Activated CD8-positive, alpha-beta T cell treated with anti-CD3 and anti-CD28 coated beads, Interleukin-2, amount 10 ng/mL, durations not matched to agents 7 days and 5 days (primary cell): Measurements from ENCODE around the gene SPATC1L. TPM values are rescaled to one million over a fixed set of nuclear protein-coding genes. Genes with fewer than 3 reads are reported as not detected.
"Not testable (repeated sequence)": the region's sequence is repeated elsewhere in the genome, so short reads cannot be mapped to it uniquely, and the experiment has no call there.

Source experiments
- ATAC-seq: fragments of 150-1000 bp; cut with Tn5 transposase; one replicate; pipeline ENCODE4 v1.10.0; 2021; ENCODE audit warnings: moderate library complexity
- CTCF ChIA-PET: fragments of 350-600 bp; sonication (Branson Sonifier 250); formaldehyde crosslinking; loops from one replicate; lab custom pipeline; 2021; ENCODE audit warnings: antibody characterized with exemption; lab: Charles Lee
- POLR2A ChIA-PET: fragments of 350-600 bp; sonication (Branson Sonifier 250); formaldehyde crosslinking; loops from one replicate; lab custom pipeline; 2021; ENCODE audit warnings: antibody characterized with exemption; lab: Charles Lee
- DNase-seq: peaks from one replicate; pipeline ENCODE4 v3.0.0-alpha.2; 2020
- H3K27ac Mint-ChIP-seq: one replicate; pipeline ENCODE4 v1.8.0; 2021; ENCODE audit warnings: mild to moderate bottlenecking, mixed read lengths
- H3K27me3 Mint-ChIP-seq: one replicate; pipeline ENCODE4 v1.8.0; 2021; ENCODE audit warnings: low read depth, mixed read lengths
- H3K36me3 Mint-ChIP-seq: one replicate; pipeline ENCODE4 v1.8.0; 2021; ENCODE audit warnings: low read depth, mixed read lengths
- H3K4me1 Mint-ChIP-seq: one replicate; pipeline ENCODE4 v1.8.0; 2021; ENCODE audit warnings: low read depth, mixed read lengths
- H3K4me3 Mint-ChIP-seq: one replicate; pipeline ENCODE4 v1.8.0; 2021; ENCODE audit warnings: mild to moderate bottlenecking, mixed read lengths
- H3K9me3 Mint-ChIP-seq: one replicate; pipeline ENCODE4 v1.8.0; 2022; ENCODE audit warnings: mixed read lengths; ENCODE audit not compliant: insufficient read depth
- total RNA-seq, 2 experiments: library from RNA; stranded (reverse); gene quantifications; one replicate each; pipeline ENCODE4 v1.2.3, GENCODE V29; 2021

Gene SPATC1L
- total RNA-seq, 2 experiments from 2014 or later, result 14.4 to 17.5 TPM

GRCh38 chr21:46205766-46206162 lies 21.5 kb upstream of the SPATC1L start:
- H3K36me3 Mint-ChIP-seq, result peaks cover 23% of the 10 kb centered on the region
- H3K4me1 Mint-ChIP-seq, result peaks cover 2% of the 10 kb centered on the region
- H3K27me3 Mint-ChIP-seq, result no peaks in the 10 kb centered on the region
- POLR2A ChIA-PET, result no interaction called here
- ATAC-seq (no peak), DNase-seq (no peak)
- H3K9me3 Mint-ChIP-seq, result no peaks in the 10 kb centered on the region
- CTCF ChIA-PET, result no interaction called here
- H3K27ac Mint-ChIP-seq, result no peak overlapping the region
- no peak overlapping the region for H3K4me3 Mint-ChIP-seq

GRCh38 chr21:46205166-46205565 lies 20.9 kb upstream of the SPATC1L start:
- ChIA-PET CTCF (no interaction called here), POLR2A (no interaction called here)
- ATAC-seq, result no peak
- H3K27ac Mint-ChIP-seq, result no peak overlapping the region
- H3K27me3 Mint-ChIP-seq, result no peaks in the 10 kb centered on the region
- H3K4me3 Mint-ChIP-seq, result no peak overlapping the region
- H3K4me1 Mint-ChIP-seq, result peaks cover 2% of the 10 kb centered on the region
- no peak for DNase-seq
- peaks cover 26% of the 10 kb centered on the region for H3K36me3 Mint-ChIP-seq
- no peaks in the 10 kb centered on the region for H3K9me3 Mint-ChIP-seq

DNA sequence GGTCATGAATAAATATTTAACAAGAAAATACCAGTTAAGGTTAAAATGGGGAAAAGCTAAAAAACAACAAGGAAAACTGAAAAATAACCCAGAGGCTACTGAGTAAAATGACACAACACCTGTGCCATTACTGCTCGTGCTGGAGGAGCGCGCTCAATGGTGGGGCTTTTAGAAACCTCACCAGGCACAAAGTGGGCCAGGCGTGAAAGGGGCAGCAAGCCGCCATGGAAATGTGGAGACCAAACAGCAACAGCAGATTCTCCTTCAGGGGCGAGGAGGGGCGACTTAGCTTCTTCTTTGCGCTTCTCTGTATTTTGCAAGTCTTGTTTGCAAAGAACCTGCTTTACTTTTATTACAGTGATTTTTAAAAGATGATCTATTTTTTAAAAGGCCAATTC lies 18.9 kb upstream of the SPATC1L start:
- Mint-ChIP-seq H3K27me3 (no peaks in the 10 kb centered on the region), H3K9me3 (no peaks in the 10 kb centered on the region), H3K4me3 (no peak overlapping the region), H3K36me3 (peaks cover 38% of the 10 kb centered on the region), H3K4me1 (peaks cover 2% of the 10 kb centered on the region), H3K27ac (no peak overlapping the region)
- DNase-seq, result no peak
- ATAC-seq, result no peak
- ChIA-PET POLR2A (no interaction called here), CTCF (no interaction called here)

GRCh38 chr21:46202592-46203202 lies 18.4 kb upstream of the SPATC1L start:
- peak; percentile 39 for ATAC-seq
- H3K4me1 Mint-ChIP-seq, result peaks cover 2% of the 10 kb centered on the region
- H3K27me3 Mint-ChIP-seq, result no peaks in the 10 kb centered on the region
- H3K27ac Mint-ChIP-seq, result no peak overlapping the region
- H3K9me3 Mint-ChIP-seq, result no peaks in the 10 kb centered on the region
- ChIA-PET CTCF (no interaction called here), POLR2A (no interaction called here)
- no peak for DNase-seq
- H3K36me3 Mint-ChIP-seq, result peaks cover 40% of the 10 kb centered on the region
- H3K4me3 Mint-ChIP-seq, result no peak overlapping the region

- H3K27me3 Mint-ChIP-seq, H3K4me3 Mint-ChIP-seq, CTCF ChIA-PET, DNase-seq, ATAC-seq, H3K9me3 Mint-ChIP-seq, POLR2A ChIA-PET, H3K4me1 Mint-ChIP-seq, H3K27ac Mint-ChIP-seq: not testable (repeated sequence)
- H3K36me3 Mint-ChIP-seq, result peaks cover 45% of the 10 kb centered on the region
Observed at GRCh38 chr21:46200877-46201803, 16.9 kb upstream of the SPATC1L start.

- Mint-ChIP-seq H3K27me3 (no peaks in the 10 kb centered on the region), H3K4me3 (no peak overlapping the region), H3K4me1 (no peaks in the 10 kb centered on the region), H3K36me3 (peaks cover 38% of the 10 kb centered on the region), H3K27ac (no peak overlapping the region), H3K9me3 (no peaks in the 10 kb centered on the region)
- ChIA-PET CTCF (no interaction called here), POLR2A (no interaction called here)
- ATAC-seq, result no peak
- DNase-seq, result no peak
Observed at GRCh38 chr21:46199436-46200373, 15.4 kb upstream of the SPATC1L start.

DNA sequence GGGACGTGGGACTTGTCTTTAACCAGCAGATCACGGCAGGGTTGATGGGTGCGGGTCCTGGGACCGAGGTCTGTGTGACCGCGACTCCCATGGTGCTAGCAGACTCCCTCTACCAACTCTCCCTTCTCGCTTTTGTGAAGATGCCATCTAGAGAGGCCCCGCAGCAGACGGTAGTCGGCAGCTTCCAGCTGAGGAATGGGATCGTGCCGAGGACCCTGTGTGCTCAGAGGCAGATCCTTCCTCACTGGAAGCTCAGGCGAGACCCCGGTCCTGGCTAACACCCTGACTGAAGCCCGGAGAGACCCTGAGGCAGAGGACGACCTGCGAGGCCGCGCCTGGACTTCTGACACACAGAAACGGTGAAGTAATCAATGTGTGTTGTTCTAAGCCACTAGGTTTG lies 12.5 kb upstream of the SPATC1L start:
- DNase-seq (no peak), ATAC-seq (no peak)
- no peaks in the 10 kb centered on the region for H3K9me3 Mint-ChIP-seq
- peaks cover 45% of the 10 kb centered on the region for H3K36me3 Mint-ChIP-seq
- H3K4me1 Mint-ChIP-seq, result no peaks in the 10 kb centered on the region
- ChIA-PET CTCF (no interaction called here), POLR2A (no interaction called here)
- H3K4me3 Mint-ChIP-seq, result no peak overlapping the region
- H3K27me3 Mint-ChIP-seq, result no peaks in the 10 kb centered on the region
- H3K27ac Mint-ChIP-seq, result no peak overlapping the region

GRCh38 chr21:46195595-46196195 lies 11.4 kb upstream of the SPATC1L start:
- Mint-ChIP-seq H3K27ac (no peak overlapping the region), H3K4me3 (no peak overlapping the region), H3K36me3 (peaks cover 50% of the 10 kb centered on the region), H3K4me1 (no peaks in the 10 kb centered on the region), H3K9me3 (no peaks in the 10 kb centered on the region), H3K27me3 (no peaks in the 10 kb centered on the region)
- ATAC-seq, result no peak
- ChIA-PET POLR2A (no interaction called here), CTCF (no interaction called here)
- DNase-seq, result no peak

- ATAC-seq, result no peak
- Mint-ChIP-seq H3K27me3 (no peaks in the 10 kb centered on the region), H3K36me3 (peaks cover 42% of the 10 kb centered on the region), H3K4me1 (no peaks in the 10 kb centered on the region), H3K9me3 (no peaks in the 10 kb centered on the region), H3K27ac (no peak overlapping the region), H3K4me3 (no peak overlapping the region)
- ChIA-PET CTCF (no interaction called here), POLR2A (no interaction called here)
- DNase-seq, result no peak
Observed at GRCh38 chr21:46194374-46195334, 10.4 kb upstream of the SPATC1L start.

- DNase-seq, result no peak
- no peak overlapping the region for H3K27ac Mint-ChIP-seq
- ChIA-PET POLR2A (no interaction called here), CTCF (no interaction called here)
- H3K27me3 Mint-ChIP-seq, result no peaks in the 10 kb centered on the region
- H3K4me3 Mint-ChIP-seq, result no peak overlapping the region
- no peaks in the 10 kb centered on the region for H3K4me1 Mint-ChIP-seq
- ATAC-seq, result no peak
- no peaks in the 10 kb centered on the region for H3K9me3 Mint-ChIP-seq
- H3K36me3 Mint-ChIP-seq, result peaks cover 36% of the 10 kb centered on the region
Observed at GRCh38 chr21:46193829-46194373, 9.6 kb upstream of the SPATC1L start.
